OCI-LY7 (cell line): ENCODE results near the gene SBF2. TPM values are rescaled to one million over a fixed set of nuclear protein-coding genes. Genes with fewer than 3 reads are reported as not detected.

Experiments
- BruUV-seq: library from RNA; stranded (reverse); fragments of 400-500 nt; replicated peaks from 2 replicates; lab custom pipeline; 2021; lab: Mats Ljungman, UMichigan
- CTCF ChIA-PET: fragments of 300-600 bp; sonication (Branson Sonifier 250); formaldehyde crosslinking; loops from one replicate; lab custom pipeline; 2022; ENCODE audit warnings: antibody characterized with exemption; ENCODE audit not compliant: unreplicated experiment; lab: Charles Lee
- POLR2A ChIA-PET: fragments of 300-600 bp; sonication (Branson Sonifier 250); formaldehyde crosslinking; loops from one replicate; lab custom pipeline; 2022; ENCODE audit warnings: antibody characterized with exemption; lab: Charles Lee
- DNase-seq: peaks from one replicate; pipeline ENCODE4 v3.0.0-alpha.2; 2015; ENCODE audit warnings: low spot score
- H2AFZ ChIP-seq: fragments of 200-600 bp; sonication (generic), shearing (Covaris generic); 2 replicates; pipeline ENCODE4 v1.6.1; 2014; ENCODE audit warnings: mild to moderate bottlenecking, antibody characterized with exemption, low read length, moderate library complexity
- H3K27ac ChIP-seq: fragments of 200-600 bp; sonication (generic); 2 replicates; pipeline ENCODE4 v1.5.1; 2014; ENCODE audit warnings: mixed run types, low read depth, mild to moderate bottlenecking, moderate library complexity, low read length, inconsistent platforms; ENCODE audit not compliant: poor library complexity, severe bottlenecking
- H3K36me3 ChIP-seq: fragments of 200-600 bp; sonication (generic); 2 replicates; pipeline ENCODE4 v1.6.1; 2014; ENCODE audit warnings: mild to moderate bottlenecking, antibody characterized with exemption, low read length, moderate library complexity, mixed read lengths; ENCODE audit not compliant: insufficient read depth
- H3K4me1 ChIP-seq: fragments of 200-600 bp; sonication (generic); 2 replicates; pipeline ENCODE4 v1.5.1; 2014; ENCODE audit warnings: mild to moderate bottlenecking, low read length; ENCODE audit not compliant: insufficient read depth, poor library complexity, severe bottlenecking
- H3K4me2 ChIP-seq: fragments of 200-600 bp; sonication (generic); 2 replicates; pipeline ENCODE4 v1.6.1; 2014; ENCODE audit warnings: mild to moderate bottlenecking, low read length
- H3K4me3 ChIP-seq: fragments of 200-600 bp; sonication (generic); 2 replicates; pipeline ENCODE4 v1.5.1; 2014; ENCODE audit warnings: mild to moderate bottlenecking, low read depth, low read length; ENCODE audit not compliant: poor library complexity, severe bottlenecking
- H3K79me2 ChIP-seq: fragments of 200-600 bp; sonication (generic); 2 replicates; pipeline ENCODE4 v1.6.1; 2016; ENCODE audit warnings: low read depth, mild to moderate bottlenecking, low read length, moderate library complexity, mixed read lengths; ENCODE audit not compliant: insufficient read depth
- H3K9me2 ChIP-seq: fragments of 200-600 bp; sonication (generic); 2 replicates; pipeline ENCODE4 v1.6.1; 2016; ENCODE audit warnings: mild to moderate bottlenecking, low read length, mixed read lengths; ENCODE audit not compliant: insufficient read depth
- H3K9me3 ChIP-seq: fragments of 200-600 bp; sonication (generic); 2 replicates; pipeline ENCODE4 v1.6.1; 2014; ENCODE audit warnings: mild to moderate bottlenecking, mixed run types, low read length, mixed read lengths
- H4K20me1 ChIP-seq: fragments of 200-600 bp; sonication (generic); 2 replicates; pipeline ENCODE4 v1.6.1; 2014; ENCODE audit warnings: mild to moderate bottlenecking, antibody characterized with exemption, low read length, moderate library complexity, mixed read lengths; ENCODE audit not compliant: insufficient read depth
- CTCF ChIP-seq: fragments of 200-600 bp; sonication (generic); conservative IDR thresholded peaks from 2 replicates; pipeline ENCODE4 v1.5.1; 2014; ENCODE audit warnings: mild to moderate bottlenecking, antibody characterized with exemption, low read length, moderate library complexity, mixed read lengths
- EZH2phosphoT487 ChIP-seq: fragments of 200-600 bp; sonication (generic); IDR thresholded peaks from 2 replicates; pipeline ENCODE4 v1.6.1; 2018; ENCODE audit warnings: low read depth, borderline replicate concordance, mild to moderate bottlenecking, mixed run types, antibody characterized with exemption, low read length, moderate library complexity, mixed read lengths
- intact Hi-C: fragments of 100-400 bp; cut with micrococcal nuclease; formaldehyde crosslinking; loops from one replicate; pipeline ENCODE4 v1.10.0; 2022; ENCODE audit not compliant: unreplicated experiment
- total RNA-seq, 2 experiments: library from RNA; depleted of rRNA in 1 of 2; stranded (reverse); fragments of >200 nt in 1 of 2; shearing (Covaris generic) in 1 of 2; gene quantifications; 2 replicates each; pipeline ENCODE4 v1.2.3, GENCODE V29; 2014 to 2022

Gene SBF2
- total RNA-seq, 2 experiments from 2014 or later: 12.9 to 14.3 TPM

DNA sequence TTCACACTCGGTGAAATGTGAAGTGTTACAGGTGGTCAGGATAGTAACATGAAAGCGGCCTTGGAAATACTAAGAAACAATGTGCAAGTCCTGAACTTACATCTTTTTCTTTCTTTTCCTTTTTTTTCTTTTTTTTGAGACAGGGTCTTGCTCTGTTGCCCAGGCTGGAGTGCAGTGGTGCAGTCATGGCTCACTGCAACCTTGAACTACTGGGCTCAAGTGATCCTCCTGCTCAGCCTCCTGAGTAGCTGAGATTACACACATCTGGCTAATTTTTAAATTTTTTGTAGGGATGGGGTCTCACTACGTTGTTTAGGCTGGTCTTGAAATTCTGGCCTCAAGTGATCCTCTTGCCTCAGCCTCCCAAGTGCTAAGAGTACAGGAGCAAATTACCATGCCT lies 377.5 kb downstream of the SBF2 start:
- DNase-seq: no peak
- H3K4me3 ChIP-seq: no peak overlapping the region
- H3K9me3 ChIP-seq: no peaks in the 10 kb centered on the region
- ChIA-PET POLR2A (interaction anchor here (0.6 kb wide), 1 partner anchor 585 kb away, joined by 3 read pairs; no protein-coding TSS in a partner anchor), CTCF (no interaction called here)
- TF ChIP-seq EZH2phosphoT487 (no peak), CTCF (no peak)
- no peaks in the 10 kb centered on the region for H3K79me2 ChIP-seq
- H2AFZ ChIP-seq: no peak overlapping the region
- no peaks in the 10 kb centered on the region for H3K4me1 ChIP-seq
- intact Hi-C loops: no loop called here
- BruUV-seq: no TSS peak
- no peak overlapping the region for H3K4me2 ChIP-seq
- H3K27ac ChIP-seq: no peak overlapping the region
- no peaks in the 10 kb centered on the region for H3K9me2 ChIP-seq
- no peaks in the 10 kb centered on the region for H4K20me1 ChIP-seq
- H3K36me3 ChIP-seq: no peaks in the 10 kb centered on the region

DNA sequence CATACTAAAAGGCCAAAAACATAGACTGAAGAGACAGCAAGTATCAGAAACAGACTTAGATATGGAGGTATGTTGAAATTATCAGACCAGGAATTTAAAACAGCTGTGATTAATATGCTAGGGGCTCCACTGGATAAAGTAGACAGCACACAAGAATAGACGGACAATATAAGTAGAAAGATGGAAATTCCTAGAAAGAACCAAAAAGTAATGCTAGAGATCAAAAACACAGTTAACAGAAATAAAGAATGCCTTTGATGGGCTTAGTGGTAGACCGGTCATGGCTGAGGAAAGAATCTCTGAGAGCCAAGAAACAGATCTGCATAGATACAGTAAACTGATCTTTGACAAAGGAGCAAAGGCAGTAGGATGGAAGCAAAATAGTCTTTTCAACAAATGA lies 380.0 kb downstream of the SBF2 start:
- intact Hi-C loops: no loop called here
- no peak for TF ChIP-seq CTCF
- TF ChIP-seq EZH2phosphoT487: no peak
- Histone ChIP-seq H3K79me2 (no peaks in the 10 kb centered on the region), H3K4me2 (no peak overlapping the region), H3K9me3 (no peaks in the 10 kb centered on the region), H3K4me3 (no peak overlapping the region), H3K9me2 (no peaks in the 10 kb centered on the region), H2AFZ (no peak overlapping the region), H3K27ac (no peak overlapping the region), H4K20me1 (no peaks in the 10 kb centered on the region), H3K36me3 (no peaks in the 10 kb centered on the region), H3K4me1 (no peaks in the 10 kb centered on the region)
- ChIA-PET CTCF (no interaction called here), POLR2A (no interaction called here)
- no TSS peak for BruUV-seq
- DNase-seq: no peak

DNA sequence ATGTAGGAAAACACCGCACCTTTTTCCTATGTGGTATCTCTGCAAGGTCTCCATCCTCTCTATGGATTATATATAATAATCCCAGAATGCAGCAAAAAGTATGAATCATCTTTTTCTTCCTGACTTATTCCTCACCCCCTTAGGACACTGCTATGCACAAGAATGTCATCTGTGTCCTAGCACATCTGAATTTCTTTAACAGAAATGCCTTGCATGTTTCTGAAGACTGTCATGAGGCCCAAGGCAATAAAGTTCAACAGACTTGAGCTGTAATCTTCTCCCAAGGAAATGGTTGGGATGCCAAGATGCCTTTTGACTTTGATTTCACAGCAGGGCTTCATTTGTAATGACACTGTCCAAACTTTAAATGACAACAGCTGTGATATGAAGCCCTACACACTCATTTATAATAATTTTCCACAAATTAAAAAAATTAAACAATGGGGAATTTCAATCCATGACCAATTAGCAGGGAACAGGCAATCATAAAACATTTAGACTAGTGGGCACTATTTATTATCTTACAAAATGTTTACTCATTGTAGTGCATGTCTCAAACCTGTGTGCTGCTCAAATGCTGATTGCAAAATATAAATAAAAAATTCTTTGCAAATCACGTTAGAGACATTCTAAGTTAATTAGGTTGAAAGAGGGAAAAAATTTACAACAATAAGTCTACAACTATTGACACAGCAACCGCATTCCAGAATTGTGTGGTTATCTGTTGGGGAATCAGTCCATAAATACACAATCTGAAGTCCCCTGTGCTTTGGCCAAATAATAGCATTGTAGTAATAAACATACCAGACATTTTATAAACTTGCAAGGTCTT lies 387.8 kb downstream of the SBF2 start:
- TF ChIP-seq CTCF (no peak), EZH2phosphoT487 (no peak)
- Histone ChIP-seq H4K20me1 (no peaks in the 10 kb centered on the region), H3K79me2 (no peaks in the 10 kb centered on the region), H3K4me3 (no peak overlapping the region), H3K36me3 (no peaks in the 10 kb centered on the region), H3K4me1 (no peaks in the 10 kb centered on the region), H3K9me2 (no peaks in the 10 kb centered on the region), H2AFZ (no peak overlapping the region), H3K27ac (no peak overlapping the region), H3K4me2 (no peak overlapping the region), H3K9me3 (no peaks in the 10 kb centered on the region)
- no TSS peak for BruUV-seq
- no peak for DNase-seq
- intact Hi-C loops: no loop called here
- ChIA-PET POLR2A (no interaction called here), CTCF (no interaction called here)
